Activated CD4-positive, CD25-positive, alpha-beta regulatory T cell treated with anti-CD3 and anti-CD28 coated beads, Interleukin-2, amount 50 U/mL, for 72 hours (primary cell): ENCODE results near the gene MMEL1.

ENCODE experiments used
- DNase-seq: peaks from one replicate; pipeline ENCODE4 v3.0.0; 2021

MMEL1 gene

GRCh38 chr1:2642560-2643413 is 10.0 kb upstream of the MMEL1 start:
- peak; percentile 93 for DNase-seq

GRCh38 chr1:2642131-2642559 is 9.3 kb upstream of the MMEL1 start:
- no peak for DNase-seq

- DNase-seq, result no peak
Observed at GRCh38 chr1:2641381-2642130, 8.7 kb upstream of the MMEL1 start.

- DNase-seq, result no peak
Observed at GRCh38 chr1:2640626-2641025, 7.8 kb upstream of the MMEL1 start.

- no peak for DNase-seq
Observed at GRCh38 chr1:2639607-2640521, 7.0 kb upstream of the MMEL1 start.

- DNase-seq, result no peak
Observed at GRCh38 chr1:2639203-2639602, 6.4 kb upstream of the MMEL1 start.

- DNase-seq, result no peak
Observed at GRCh38 chr1:2638466-2639115, 5.8 kb upstream of the MMEL1 start.

- DNase-seq, result no peak
Observed at GRCh38 chr1:2637442-2638145, 4.8 kb upstream of the MMEL1 start.

- no peak for DNase-seq
Observed at GRCh38 chr1:2636733-2637132, 3.9 kb upstream of the MMEL1 start.

- no peak for DNase-seq
Observed at GRCh38 chr1:2635361-2636010, 2.7 kb upstream of the MMEL1 start.

GRCh38 chr1:2633936-2634491 is 1.2 kb upstream of the MMEL1 start:
- no peak for DNase-seq

- no peak for DNase-seq
Observed at GRCh38 chr1:2633366-2633935, 635 bp upstream of the MMEL1 start.

- no peak for DNase-seq
Observed at GRCh38 chr1:2632051-2632430, 775 bp downstream of the MMEL1 start.

- no peak for DNase-seq
Observed at GRCh38 chr1:2631136-2632050, 1.4 kb downstream of the MMEL1 start.

- DNase-seq, result no peak
Observed at GRCh38 chr1:2630498-2631135, 2.2 kb downstream of the MMEL1 start.

GRCh38 chr1:2629627-2630497 is 3.0 kb downstream of the MMEL1 start:
- no peak for DNase-seq

- no peak for DNase-seq
Observed at GRCh38 chr1:2628933-2629626, 3.7 kb downstream of the MMEL1 start.
